HS-5 (cell line): ENCODE data around the gene SORBS2.

Experiments used
- DNase-seq: peaks from one replicate; pipeline ENCODE4 v3.0.0-alpha.2; 2012; ENCODE audit warnings: low read depth

The SORBS2 gene

GRCh38 chr4:185805262-185805802, 6.7 kb downstream of the SORBS2 start:
- no peak for DNase-seq

- no peak for DNase-seq
Measured at GRCh38 chr4:185803022-185803421, 9.0 kb downstream of the SORBS2 start.

- DNase-seq, result no peak
Measured at GRCh38 chr4:185801471-185801870, 10.5 kb downstream of the SORBS2 start.

- no peak for DNase-seq
Measured at GRCh38 chr4:185800266-185800945, 11.6 kb downstream of the SORBS2 start.

- no peak for DNase-seq
Measured at GRCh38 chr4:185799442-185799841, 12.6 kb downstream of the SORBS2 start.

GRCh38 chr4:185797596-185798338, 14.2 kb downstream of the SORBS2 start:
- DNase-seq, result no peak

- DNase-seq, result no peak
Measured at GRCh38 chr4:185797018-185797417, 15.0 kb downstream of the SORBS2 start.

GRCh38 chr4:185796176-185796575, 15.8 kb downstream of the SORBS2 start:
- no peak for DNase-seq

- no peak for DNase-seq
Measured at GRCh38 chr4:185794637-185795036, 17.4 kb downstream of the SORBS2 start.

GRCh38 chr4:185793716-185794115, 18.3 kb downstream of the SORBS2 start:
- no peak for DNase-seq

- DNase-seq, result no peak
Measured at GRCh38 chr4:185793116-185793485, 18.9 kb downstream of the SORBS2 start.

- DNase-seq, result peak; percentile 68
Measured at GRCh38 chr4:185792384-185793115, 19.4 kb downstream of the SORBS2 start.

GRCh38 chr4:185787926-185788679, 23.9 kb downstream of the SORBS2 start:
- no peak for DNase-seq

GRCh38 chr4:185786422-185786821, 25.6 kb downstream of the SORBS2 start:
- no peak for DNase-seq

- DNase-seq, result no peak
Measured at GRCh38 chr4:185783574-185783973, 28.4 kb downstream of the SORBS2 start.

GRCh38 chr4:185782523-185782922, 29.5 kb downstream of the SORBS2 start:
- no peak for DNase-seq

GRCh38 chr4:185781555-185782215, 30.3 kb downstream of the SORBS2 start:
- DNase-seq, result no peak

- DNase-seq, result no peak
Measured at GRCh38 chr4:185780472-185780871, 31.5 kb downstream of the SORBS2 start.

- peak; percentile 37 for DNase-seq
Measured at GRCh38 chr4:185779517-185779916, 32.5 kb downstream of the SORBS2 start.

- no peak for DNase-seq
Measured at GRCh38 chr4:185778307-185778706, 33.7 kb downstream of the SORBS2 start.

GRCh38 chr4:185775792-185776555, 36.0 kb downstream of the SORBS2 start:
- no peak for DNase-seq
